LHCN-M2 (cell line): ENCODE results near the gene MYO3B. TPM values are rescaled to one million over a fixed set of nuclear protein-coding genes. Genes with fewer than 3 reads are reported as not detected.
"Not testable (repeated sequence)": the region's sequence is repeated elsewhere in the genome, so short reads cannot be mapped to it uniquely, and the experiment has no call there.

ENCODE experiments used
- DNase-seq: peaks from one replicate; pipeline ENCODE4 v3.0.0-alpha.2; 2012; ENCODE audit warnings: low read depth
- total RNA-seq: library from RNA; depleted of rRNA; stranded (reverse); fragments of >200 nt; gene quantifications from 2 replicates; pipeline ENCODE4 v1.2.3, GENCODE V29; 2014

The MYO3B gene
- total RNA-seq, 1 experiment from 2014 or later: 0.06 TPM

DNA sequence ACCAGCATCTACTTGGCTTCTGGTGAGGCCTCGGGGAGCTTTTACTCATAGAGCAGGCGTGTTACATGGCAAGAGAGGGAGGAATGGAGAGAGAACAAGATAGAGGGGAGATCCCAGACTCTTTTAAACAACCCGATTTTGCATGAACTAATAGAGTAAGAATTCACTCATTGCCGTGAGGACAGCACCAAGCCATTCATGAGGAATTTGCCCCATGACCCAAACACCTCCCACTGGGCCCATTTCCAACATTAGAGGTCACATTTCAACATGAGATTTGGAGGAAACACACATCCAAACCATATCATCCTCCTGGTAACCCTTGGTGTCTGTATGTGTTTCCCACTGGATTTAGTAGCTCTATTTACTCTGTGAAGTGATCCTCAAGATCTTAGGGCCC lies 287.3 kb downstream of the MYO3B start:
- peak; percentile 30 for DNase-seq

DNA sequence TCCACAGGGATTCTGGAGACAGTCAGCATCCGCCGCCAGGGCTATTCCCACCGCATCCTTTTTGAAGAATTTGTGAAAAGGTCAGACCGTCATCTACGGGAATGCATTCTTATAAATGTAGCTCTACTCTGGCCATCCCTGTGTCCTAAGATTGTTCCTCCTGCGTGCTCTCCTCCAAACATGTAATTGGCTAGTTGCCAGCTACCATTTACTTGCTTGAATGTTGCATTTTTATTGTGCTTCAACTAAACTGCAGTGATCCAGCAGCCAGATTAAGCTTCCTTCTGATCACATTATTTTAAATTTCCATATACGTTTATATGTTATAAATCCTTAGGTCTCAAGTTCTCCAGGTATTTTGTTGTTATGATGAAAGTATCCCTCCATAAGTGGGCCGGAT lies 288.7 kb downstream of the MYO3B start:
- no peak for DNase-seq

DNA sequence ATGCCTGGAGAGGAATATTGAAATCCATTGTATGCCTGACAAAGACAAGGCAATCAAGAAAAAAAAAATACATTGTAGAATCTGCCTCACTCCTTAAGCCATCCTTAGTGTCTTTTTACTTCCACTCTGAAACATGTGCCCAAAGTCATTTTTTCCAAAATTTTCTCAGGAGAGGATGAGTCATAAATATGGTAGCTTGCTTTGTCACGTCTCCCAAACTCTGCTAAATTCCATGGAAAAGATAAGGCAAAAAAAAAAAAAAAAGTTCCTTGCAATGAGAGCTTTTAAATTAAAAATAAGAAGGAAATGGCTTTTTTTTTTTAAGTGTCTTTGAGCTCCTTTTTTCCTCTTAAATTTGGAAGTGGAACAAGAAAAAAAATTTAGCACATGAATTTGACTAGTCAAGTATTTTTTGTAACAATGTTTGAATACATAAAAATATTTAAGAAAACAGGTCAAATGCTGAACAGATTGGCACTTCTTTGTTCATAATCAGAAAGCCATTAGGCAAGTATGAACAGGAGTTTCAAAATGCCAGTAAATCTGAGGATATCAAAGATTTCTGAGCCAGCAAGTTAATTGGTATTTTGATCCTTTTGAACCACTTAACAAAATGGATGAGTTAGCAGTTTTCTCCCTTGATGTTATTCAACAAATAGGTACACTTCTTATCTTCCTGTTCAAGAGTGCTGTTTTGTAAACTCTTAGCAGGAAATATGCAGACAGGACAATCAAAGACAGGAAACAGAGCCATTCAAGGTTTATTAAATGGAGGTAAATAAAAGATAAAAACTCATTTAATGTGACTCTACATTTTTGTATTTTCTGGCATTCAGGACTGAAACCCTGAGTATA lies 289.8 kb downstream of the MYO3B start:
- peak; percentile 14 for DNase-seq

DNA sequence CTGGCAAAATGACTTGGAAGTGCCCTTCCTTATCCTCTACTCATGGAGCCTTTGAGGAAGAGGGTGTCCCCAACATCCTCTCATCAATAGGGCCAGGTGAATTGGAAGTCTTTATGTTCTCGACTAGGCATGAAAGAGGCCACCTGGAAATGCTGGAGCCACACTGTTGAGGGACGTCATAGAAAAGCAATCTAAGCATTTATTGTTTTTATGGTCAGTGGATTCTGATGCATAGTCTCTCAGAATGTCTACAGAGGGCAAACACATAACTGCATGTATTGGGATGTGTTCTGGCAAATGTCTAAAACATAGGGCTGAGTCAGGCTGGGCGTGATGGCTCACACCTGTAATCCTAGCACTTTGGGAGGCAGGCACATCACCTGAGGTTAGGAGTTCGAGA lies 290.6 kb downstream of the MYO3B start:
- no peak for DNase-seq

DNA sequence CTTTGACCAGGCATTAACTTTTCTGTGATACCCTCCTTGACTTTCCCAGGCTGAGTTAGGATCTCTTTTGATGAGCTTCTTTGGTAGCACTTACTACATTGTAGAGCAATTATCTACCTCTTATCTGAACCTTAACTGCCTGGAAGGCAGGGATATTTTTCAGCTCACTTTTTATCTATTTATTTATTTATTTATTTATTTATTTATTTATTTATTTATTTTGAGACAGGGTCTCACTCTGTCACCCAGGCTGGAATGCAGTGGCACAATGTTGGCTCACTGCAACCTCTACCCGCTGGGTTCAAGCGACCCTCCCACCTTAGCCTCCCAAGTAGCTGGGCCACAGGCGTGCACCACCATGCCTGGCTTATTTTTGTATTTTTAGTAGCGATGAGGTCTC lies 294.6 kb downstream of the MYO3B start:
- not testable (repeated sequence) for DNase-seq

DNA sequence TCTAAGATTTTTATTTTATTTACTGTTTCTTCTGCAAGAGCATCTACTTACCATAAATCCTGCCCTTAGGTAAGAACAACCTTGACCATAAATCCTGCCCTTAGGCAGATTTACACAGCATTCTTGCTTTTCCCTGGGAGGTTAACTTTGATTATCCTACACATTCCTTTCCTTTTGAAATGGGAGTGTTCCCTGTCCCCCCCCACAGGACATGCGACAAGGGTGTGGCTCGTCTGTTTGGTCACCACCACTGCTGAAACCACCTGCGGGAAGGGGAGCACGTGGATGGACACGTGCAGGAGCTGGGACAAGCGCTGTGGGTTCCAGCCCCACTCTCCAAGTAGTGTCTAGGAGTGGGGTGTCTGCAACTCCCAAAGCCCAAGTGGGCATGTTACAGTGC lies 297.9 kb downstream of the MYO3B start:
- DNase-seq: no peak

DNA sequence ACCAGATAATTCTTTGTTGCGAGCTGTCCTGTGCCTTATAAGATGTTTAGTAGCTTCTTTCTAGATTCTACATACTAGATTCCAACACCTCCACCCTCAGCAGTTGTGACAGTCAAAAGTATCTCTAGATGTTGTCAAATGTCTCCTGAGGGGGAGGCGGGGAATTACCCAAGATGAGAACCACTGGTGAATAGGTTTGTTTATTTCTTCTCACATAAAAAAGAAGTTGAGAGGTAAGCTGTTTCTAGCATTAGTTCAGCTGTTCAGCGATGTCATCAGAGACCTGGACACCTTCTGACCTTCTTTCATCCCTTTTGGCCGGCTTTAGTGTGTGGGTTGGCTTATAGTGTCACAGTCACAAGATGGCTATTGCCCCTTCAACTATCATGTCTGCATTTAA lies 299.7 kb downstream of the MYO3B start:
- no peak for DNase-seq

DNA sequence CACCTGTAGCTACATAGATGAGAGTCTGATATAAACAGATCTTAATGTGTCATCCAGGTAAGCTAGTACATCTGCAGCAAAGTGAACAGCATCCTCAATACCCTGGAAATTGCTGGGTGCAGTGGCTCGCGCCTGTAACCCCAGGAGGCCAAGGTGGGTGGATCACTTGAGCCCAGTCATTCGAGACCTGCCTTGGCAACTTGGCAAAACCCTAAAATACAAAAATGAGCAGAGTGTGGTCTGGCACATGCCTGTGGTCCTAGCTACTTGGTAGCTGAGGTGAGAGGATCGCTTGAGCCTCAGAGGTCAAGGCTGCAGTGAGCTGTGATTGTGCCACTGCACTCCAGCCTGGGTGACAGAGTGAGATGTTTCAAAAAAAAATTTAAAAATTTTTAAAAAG lies 303.3 kb downstream of the MYO3B start:
- DNase-seq: no peak

DNA sequence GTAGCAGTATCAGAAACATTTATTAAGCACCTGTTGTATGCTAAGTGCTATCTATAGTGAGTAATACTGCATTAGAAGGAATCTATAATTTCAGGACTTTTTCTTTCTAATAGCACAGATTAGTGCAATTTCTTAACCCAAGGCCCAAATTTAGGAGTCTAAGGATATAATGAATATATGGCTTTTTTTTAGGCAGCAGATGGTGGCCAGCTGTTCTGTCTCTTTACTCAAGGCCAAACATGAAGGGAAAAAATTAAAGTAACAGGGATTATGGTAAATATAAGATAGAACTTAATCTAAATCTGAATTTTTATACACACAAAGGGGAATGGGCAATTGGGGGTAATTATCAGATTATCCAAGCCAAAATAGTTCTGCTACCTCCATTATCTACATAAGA lies 306.6 kb downstream of the MYO3B start:
- DNase-seq: no peak

DNA sequence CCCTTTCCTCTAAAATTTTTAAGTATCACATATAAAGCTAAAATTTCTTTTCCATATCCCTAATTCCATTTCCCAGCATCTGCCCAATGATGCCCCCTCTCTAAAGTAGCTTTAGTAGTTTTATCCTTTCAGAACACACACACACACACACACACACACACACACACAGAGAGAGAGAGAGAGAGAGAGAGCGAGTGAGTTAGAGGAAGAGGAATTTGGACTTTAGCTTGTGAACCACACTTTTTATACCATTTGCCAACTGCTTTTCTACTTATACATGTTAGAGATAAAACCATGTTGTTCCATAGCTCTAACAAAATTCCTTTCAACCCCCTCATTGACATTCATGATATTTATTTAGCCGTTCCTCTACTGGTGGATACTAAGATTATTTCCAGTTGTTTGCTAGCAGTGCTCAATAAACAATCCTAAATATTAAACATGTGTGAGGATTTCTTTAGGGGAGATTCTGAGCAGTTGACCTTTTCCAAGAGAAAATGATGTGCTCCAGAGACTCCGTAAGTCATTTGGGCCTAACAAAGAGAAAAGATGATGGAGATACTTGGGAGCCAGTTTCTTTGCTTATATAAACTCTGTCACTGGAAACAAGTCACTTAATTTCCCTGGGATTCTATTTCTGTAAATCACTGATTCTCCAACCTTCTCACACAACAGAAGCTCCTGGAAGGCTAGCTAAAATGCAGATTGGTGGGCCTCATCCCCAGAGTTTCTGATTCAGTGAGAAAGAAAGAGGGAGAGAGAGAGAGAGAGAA lies 307.5 kb downstream of the MYO3B start:
- DNase-seq: no peak

DNA sequence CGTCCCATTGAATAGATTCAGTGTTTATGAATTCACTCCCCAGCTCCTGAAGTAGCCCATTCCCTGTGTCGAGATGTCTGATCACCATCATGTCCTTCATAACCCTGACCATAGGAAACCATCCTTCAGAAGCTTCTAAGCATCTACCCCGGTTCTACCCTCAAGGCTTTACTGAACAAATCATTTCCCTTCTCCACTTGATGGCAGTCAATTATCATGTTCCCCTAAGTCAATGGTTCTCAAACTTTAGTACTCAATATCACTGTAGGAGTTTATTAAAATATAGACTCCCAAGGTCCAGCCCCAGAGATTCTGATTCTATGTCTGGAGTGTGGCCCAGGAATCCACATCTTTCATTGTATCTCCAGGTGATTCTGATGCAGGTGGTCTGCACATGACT lies 308.8 kb downstream of the MYO3B start:
- peak; percentile 28 for DNase-seq

DNA sequence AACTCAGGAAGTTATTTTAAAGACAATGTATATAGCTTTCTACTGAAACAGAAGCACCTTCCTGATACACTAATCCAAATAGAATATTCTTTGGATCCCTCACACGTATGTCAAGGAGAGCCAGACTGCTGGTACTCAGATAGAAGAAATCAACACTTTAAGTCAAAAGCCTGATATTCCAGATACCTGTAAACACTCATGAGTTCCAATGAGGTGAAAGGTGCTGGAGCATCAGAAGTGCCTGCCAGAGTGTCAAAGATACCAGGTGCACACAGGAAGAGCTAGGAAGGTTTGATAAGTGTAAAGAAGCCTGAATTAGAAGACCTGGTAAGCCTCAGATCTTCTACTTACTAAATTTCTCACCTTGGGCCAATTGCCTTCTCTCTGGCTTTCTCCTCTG lies 310.9 kb downstream of the MYO3B start:
- DNase-seq: no peak

DNA sequence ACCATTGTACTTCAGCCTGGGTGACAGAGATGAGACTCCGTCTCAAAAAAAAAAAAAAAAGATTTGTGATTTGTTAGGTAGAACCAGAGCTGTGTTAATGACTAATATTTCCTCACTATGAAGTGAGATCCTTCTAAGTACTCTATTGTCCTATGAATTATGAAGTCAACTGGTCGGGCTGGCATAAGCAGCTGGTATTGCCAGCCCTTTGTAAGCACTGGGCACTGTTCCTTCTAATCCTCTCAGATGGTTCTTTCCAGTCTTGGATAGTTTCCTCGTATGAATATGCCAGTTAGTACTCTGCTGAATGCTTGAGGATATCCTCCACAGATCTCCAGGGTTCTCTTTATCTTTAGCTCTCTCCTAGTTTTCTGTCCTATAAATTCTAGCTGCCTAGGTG lies 314.1 kb downstream of the MYO3B start:
- DNase-seq: no peak

DNA sequence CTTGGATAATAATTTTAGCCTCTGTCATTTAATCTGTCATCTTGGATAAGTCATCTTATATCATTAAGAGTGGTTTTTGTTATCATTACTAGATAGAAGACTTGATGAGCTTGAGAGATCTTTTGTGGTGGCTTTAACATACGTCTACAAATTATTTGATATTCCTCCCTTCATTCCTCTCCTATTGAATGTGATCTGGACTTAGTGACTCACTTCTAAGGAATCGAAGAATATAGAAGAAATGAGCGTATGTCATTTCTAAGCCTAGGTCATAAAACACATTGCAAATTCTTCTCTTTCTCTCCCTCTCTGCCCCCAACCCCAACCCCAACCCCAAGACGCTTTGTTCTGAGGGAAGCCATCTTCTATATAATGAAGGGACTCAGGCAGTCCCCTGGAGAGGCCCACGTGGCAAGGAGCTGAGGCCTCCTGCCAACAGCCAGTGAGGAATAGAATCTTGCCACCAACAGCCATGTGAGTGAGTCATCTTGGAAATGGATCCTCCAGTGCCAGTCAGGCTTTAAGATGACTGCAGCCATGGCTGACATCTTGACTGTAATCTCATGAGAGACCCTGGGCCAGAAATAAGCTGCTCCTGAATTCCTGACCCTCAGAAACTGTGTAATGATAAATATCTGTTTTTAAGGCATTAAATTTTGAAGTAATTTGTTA lies 315.6 kb downstream of the MYO3B start:
- peak; percentile 54 for DNase-seq

DNA sequence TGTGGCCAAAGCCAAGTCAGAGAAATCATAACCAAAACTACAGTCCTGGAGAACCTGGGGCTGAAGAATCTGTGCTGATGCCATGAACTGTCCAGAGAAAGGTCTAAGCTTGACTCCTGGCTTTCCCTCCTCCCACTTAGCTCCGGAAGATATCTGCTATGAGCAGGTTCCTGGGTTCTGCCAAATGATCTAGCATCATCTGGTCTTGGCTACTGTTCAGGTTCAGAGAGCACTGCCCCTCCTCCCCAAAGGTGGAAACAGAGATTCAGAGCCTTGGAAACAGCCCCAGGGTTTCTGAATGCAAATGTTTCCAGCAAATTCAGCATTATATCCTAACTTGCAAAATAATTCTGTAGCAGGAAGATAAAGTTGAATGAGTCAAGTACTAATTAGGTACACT lies 317.9 kb downstream of the MYO3B start:
- DNase-seq: no peak

DNA sequence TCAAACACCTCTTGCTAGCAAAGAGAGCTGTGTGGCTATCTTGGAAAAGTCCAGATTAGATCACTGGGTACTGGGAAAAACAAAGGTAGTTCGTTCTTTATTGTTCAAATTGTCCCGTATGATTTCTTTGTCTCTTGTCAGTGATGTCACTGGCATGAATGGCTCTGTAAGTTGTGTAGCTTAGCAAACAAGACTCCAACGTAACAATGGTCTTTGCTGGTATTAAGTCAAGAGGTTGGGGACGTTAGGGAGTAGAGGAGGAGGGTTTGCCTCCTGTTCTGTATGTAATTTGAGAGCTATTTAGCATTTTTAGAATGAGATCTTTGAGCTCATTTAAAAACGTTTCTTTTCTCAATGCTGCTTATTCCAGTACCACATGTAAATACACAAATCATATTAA lies 320.7 kb downstream of the MYO3B start:
- no peak for DNase-seq

DNA sequence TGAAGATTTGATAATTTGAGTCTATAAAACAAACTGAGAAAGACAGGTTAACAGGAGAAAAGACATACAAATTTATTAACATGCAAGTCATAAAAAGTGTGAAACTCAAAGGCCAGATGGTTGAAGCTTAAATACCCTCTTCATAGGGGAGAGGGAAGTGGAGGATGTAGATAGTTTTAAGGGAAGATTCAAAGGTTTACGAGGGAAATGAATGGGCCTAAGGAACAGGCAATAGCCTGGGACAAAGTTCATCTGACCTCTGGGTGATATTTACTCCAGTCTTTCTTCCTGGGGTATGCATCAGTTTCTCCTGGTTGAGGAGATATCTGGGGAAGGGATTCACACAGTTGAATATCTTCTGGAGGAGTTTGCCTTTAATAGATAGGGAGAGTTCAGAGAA lies 322.2 kb downstream of the MYO3B start:
- DNase-seq: no peak

DNA sequence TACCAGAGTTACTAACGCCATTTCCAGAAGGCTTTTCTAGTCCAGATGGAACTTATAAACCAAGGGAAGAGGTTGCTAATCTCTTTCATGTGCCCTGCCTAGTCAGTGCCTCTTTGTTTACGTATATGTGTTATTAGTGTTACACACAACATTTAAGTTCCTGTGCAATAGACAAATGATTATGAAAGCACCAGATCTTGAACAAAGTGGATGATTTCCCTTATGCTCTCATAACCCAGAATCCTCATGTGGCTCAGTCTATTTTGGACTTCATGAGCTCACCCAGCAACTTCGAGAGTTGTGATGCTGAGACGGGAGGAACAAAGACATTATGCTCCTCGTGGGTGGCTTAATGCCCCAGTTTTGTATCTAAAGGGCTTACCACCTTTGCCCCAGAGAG lies 322.8 kb downstream of the MYO3B start:
- no peak for DNase-seq

DNA sequence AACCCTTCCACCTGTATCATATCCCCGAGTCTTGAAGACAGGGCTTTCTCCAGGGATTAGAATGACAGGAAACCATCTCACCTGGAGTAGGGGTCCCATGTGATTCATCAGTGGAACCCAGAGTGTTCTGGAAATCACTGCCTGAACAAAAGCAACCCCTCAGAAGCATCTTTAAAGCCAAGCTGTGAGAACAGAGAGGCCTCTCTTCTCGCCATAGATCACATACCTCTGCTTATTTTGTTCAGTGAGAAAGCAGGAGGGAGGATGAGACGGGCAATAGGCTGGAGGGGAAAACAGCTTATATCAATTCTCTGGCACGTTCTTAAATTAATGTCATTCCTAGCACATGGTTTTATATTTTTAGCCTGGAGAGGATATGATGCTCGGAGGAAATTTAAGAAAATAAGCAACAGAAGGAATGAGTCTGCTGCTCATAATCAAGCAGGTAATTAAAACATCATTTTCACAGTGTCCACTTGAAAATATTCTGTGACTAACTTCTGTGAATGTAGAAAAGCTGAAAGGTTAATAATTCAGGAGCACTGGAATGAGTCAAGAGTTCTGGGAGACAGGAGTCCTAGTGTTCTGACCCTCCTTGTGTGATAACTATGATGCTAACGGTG lies 323.6 kb downstream of the MYO3B start:
- DNase-seq: no peak

DNA sequence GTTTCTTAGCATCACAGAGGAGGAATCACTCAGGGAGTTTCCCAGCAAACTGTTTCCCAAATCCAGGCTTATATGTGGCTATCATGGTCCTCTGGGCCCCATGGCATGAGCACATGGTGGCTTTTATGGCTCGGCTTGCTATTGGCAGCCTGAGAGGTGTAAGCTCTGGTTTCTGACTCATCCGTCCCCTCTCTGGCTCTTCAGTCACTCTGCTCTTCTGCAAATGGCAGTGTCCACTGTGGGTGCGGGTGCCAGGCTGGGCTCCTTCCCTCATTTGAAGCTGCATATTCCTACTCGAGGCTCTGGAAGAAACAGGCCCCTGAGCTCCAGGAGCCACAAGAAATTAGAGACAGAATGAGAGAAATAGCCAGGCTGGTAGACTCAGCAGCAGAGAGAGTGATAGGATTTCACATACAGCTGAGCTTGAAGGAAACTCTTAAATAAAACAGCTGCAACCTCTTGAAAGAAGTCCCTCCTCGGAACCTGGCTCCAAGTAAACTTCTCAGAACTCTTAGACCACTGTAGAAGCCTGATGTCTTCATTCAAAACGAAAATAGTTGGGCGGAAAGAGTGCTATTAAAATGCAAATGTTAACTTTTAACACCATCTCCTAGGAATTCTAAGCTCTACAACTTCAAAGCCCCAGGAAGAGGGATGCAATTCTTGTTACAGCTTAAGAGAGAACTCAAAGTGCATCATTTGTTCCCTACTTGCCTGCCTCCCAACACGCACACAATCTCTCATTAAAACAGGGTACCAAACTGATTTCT lies 324.6 kb downstream of the MYO3B start:
- no peak for DNase-seq

DNA sequence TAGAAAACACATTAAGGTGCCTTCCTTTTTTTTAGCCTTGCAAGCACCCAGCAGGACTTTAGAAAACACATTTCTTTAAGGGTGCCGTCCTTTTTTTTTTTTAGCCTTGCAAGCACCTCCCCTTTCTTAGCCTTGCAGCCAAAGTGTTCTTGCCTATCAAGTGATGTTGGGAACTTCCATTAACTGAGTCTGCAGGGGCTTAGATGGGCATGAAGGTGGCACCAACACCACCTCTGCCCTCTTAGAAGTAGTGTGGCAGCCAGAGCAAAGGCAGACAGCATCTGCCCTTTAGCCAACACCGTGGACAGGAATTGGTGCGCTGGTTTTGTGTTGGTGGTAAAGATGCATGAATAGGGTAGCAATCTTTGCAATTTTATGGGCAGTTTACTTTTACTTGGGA lies 325.6 kb downstream of the MYO3B start:
- DNase-seq: no peak
